Kidney (tissue), 14 donors: Measurements from ENCODE around the gene MYCN. TPM values are rescaled to one million over a fixed set of nuclear protein-coding genes. Genes with fewer than 3 reads are reported as not detected.
"Not testable (repeated sequence)": the region's sequence is repeated elsewhere in the genome, so short reads cannot be mapped to it uniquely, and the experiment has no call there.

ENCODE experiments used
- DNase-seq, 5 donors: peaks; one replicate each; pipeline ENCODE4 v3.0.0-alpha.2; 2013 to 2020
- FAIRE-seq: peaks from 2 replicates; lab custom pipeline; 2012; peaks lifted over from hg19 to GRCh38; lab: Jason Lieb, UNC
- H3K27ac ChIP-seq, 2 donors: one replicate each; pipeline ENCODE4 v1.7.0; 2013; ENCODE audit warnings: low read depth in 2 of 2, low read length in 2 of 2, inconsistent platforms in 1 of 2
- H3K27me3 ChIP-seq: one replicate; pipeline ENCODE4 v1.7.1; 2013; ENCODE audit warnings: low read length, inconsistent platforms; ENCODE audit not compliant: control insufficient read depth, insufficient read depth
- H3K36me3 ChIP-seq, 3 donors: one replicate each; pipeline versions ENCODE4 v1.7.0 to v1.7.1; 2013; ENCODE audit warnings: low read length in 3 of 3, control low read depth in 1 of 3, inconsistent platforms in 1 of 3; ENCODE audit not compliant: insufficient read depth in 3 of 3, control insufficient read depth in 2 of 3
- H3K4me1 ChIP-seq, 3 donors: one replicate each; pipeline versions ENCODE4 v1.7.0 to v1.7.1; 2013; ENCODE audit warnings: low read length in 3 of 3, inconsistent platforms in 1 of 3, low read depth in 1 of 3; ENCODE audit not compliant: control insufficient read depth in 2 of 3, insufficient read depth in 2 of 3
- H3K4me3 ChIP-seq, 3 donors: one replicate each; pipeline versions ENCODE4 v1.7.0 to v1.8.1; 2013; ENCODE audit warnings: low read length in 3 of 3, control low read depth in 1 of 3, inconsistent platforms in 1 of 3
- H3K9ac ChIP-seq, 3 donors: one replicate each; pipeline versions ENCODE4 v1.7.0 to v1.7.1; 2013; ENCODE audit warnings: low read length in 3 of 3, control low read depth in 1 of 3, inconsistent platforms in 1 of 3
- H3K9me3 ChIP-seq, 3 donors: one replicate each; pipeline versions ENCODE4 v1.7.0 to v1.7.1; 2013; ENCODE audit warnings: low read length in 3 of 3, control low read depth in 1 of 3, inconsistent platforms in 1 of 3; ENCODE audit not compliant: control insufficient read depth in 2 of 3, insufficient read depth in 1 of 3
- CTCF ChIP-seq: IDR thresholded peaks from 3 replicates; pipeline ENCODE4 v1.5.1; 2012; ENCODE audit warnings: mild to moderate bottlenecking, moderate library complexity, borderline replicate concordance; ENCODE audit not compliant: insufficient read depth; ENCODE audit errors: extremely low read depth
- intact Hi-C: fragments of 100-400 bp; cut with DNase I; formaldehyde crosslinking; loops from one replicate; pipeline ENCODE4 v1.11.1; 2022
- polyA plus RNA-seq: library from polyadenylated mRNA; stranded (reverse); fragments of 350-450 nt; fragmentation: Illumina TruSeq; extraction: RNeasy Lipid Tissue Mini Kit (QIAGEN cat#74804); gene quantifications from one replicate; pipeline ENCODE4 v1.2.3, GENCODE V29; 2014; ENCODE audit warnings: low read depth, low replicate concordance; ENCODE audit not compliant: insufficient read depth
- total RNA-seq: library from RNA; stranded (reverse); fragmentation: NEBNext Ultra II Directional; extraction: Animal tissue kit (Norgen Biotek cat#: 25700); gene quantifications from one replicate; pipeline ENCODE4 v1.2.1, GENCODE V29; 2021
- donor health status: control.
- donor health status: control.
- donor health status: control.
- donor health status: control.
- donor health status: control.
- donor health status: DM: yes; HTN: yes; CAD: no.
- donor health status: Normal renal cell carcinoma (clear cell type).

Gene MYCN
- total and polyA plus RNA-seq, 2 donors from 2014 or later, result 1.7 to 2.2 TPM

- Histone ChIP-seq H3K27me3 (no peaks in the 10 kb centered on the region), H3K4me3 (no peak overlapping the region), H3K4me1 (peaks cover 0 to 8% (median 8%) of the 10 kb centered on the region in 3 donors), H3K9me3 (no peaks in the 10 kb centered on the region), H3K36me3 (no peaks in the 10 kb centered on the region), H3K27ac (no peak overlapping the region), H3K9ac (no peak overlapping the region)
- no peak for TF ChIP-seq CTCF
- FAIRE-seq (no peak), DNase-seq (peak in 1 of 5 donors; percentile 45)
- intact Hi-C loops, result no loop called here
These were observed 25.6 kb upstream of the MYCN start for GRCh38 chr2:15914596-15915385.

- H3K36me3 ChIP-seq, H3K27ac ChIP-seq, H3K9me3 ChIP-seq, H3K9ac ChIP-seq, H3K27me3 ChIP-seq, H3K4me3 ChIP-seq, FAIRE-seq, intact Hi-C loops, DNase-seq: not testable (repeated sequence)
- H3K4me1 ChIP-seq, result peaks cover 0 to 15% (median 12%) of the 10 kb centered on the region in 3 donors
These were observed 24.8 kb upstream of the MYCN start for GRCh38 chr2:15915546-15915945.

DNA sequence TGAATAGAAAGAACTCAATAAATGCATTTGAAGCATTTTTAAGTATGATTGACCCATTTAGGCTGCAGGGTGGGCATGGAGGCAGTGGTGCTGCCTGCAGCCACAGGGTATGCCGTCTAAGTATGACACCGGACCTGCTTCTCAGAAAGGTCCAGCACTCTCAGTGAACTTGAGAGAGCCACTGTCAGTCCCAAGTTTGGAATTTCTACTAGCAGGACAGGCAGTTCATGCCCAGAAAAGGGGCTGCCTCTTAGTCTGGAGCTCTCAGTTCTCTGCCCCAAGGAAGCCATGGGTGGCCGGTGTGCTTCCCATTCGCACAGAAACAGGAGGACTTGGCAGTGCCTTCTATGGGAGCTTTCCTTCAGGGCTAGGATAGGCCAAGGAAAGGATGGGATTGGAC lies 24.0 kb upstream of the MYCN start:
- no peak for DNase-seq
- no peak for FAIRE-seq
- Histone ChIP-seq H3K9me3 (no peaks in the 10 kb centered on the region), H3K27ac (no peak overlapping the region), H3K27me3 (no peaks in the 10 kb centered on the region), H3K36me3 (no peaks in the 10 kb centered on the region), H3K4me3 (no peak overlapping the region), H3K9ac (no peak overlapping the region), H3K4me1 (peaks cover 0 to 16% (median 12%) of the 10 kb centered on the region in 3 donors)
- no peak for TF ChIP-seq CTCF
- intact Hi-C loops, result no loop called here

DNA sequence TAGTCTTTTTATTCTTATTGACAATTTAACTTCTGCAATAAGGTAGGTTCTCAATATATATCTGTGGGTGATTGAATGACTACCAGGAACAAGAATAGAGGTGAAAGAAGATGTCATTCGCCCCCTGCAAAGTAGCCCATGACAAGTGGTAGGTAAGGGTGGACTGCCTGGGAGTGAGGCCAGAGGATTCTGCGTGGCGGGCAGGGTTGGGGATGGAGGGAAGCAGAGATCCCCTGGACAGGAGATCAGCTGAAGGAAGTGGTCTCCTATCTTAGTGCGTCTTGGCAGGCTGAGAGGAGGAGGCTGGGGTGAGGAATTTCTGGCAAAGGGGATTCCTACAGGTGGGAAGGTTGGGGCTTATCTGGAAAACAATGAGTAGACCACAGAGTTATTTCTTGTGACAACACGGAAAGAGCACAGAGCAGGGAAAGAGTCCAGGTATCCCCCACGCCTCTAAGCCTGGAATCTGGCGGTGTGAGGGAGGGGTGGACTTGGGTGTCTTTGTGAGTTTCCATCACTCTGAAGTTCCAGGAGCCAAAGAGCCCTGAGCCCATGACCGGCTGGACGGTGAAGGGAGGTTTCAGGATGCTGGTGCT lies 21.5 kb upstream of the MYCN start:
- H3K4me3 ChIP-seq, result no peak overlapping the region
- H3K4me1 ChIP-seq, result peaks cover 0 to 11% (median 10%) of the 10 kb centered on the region in 3 donors
- no peak for TF ChIP-seq CTCF
- H3K27ac ChIP-seq, result no peak overlapping the region
- intact Hi-C loops, result no loop called here
- no peaks in the 10 kb centered on the region for H3K27me3 ChIP-seq
- no peaks in the 10 kb centered on the region for H3K9me3 ChIP-seq
- H3K36me3 ChIP-seq, result no peaks in the 10 kb centered on the region
- H3K9ac ChIP-seq, result no peak overlapping the region
- no peak for FAIRE-seq
- DNase-seq, result no peak
